CD14-positive monocyte (primary cell): ENCODE measurements around the gene KLK12. TPM values are rescaled to one million over a fixed set of nuclear protein-coding genes. Genes with fewer than 3 reads are reported as not detected.

Source experiments
- DNase-seq, 3 donors: peaks; one replicate each; pipeline ENCODE4 v3.0.0-alpha.2; 2011 to 2022
- H2AFZ ChIP-seq: 2 replicates; pipeline ENCODE4 v1.6.0; 2012; ENCODE audit warnings: mild to moderate bottlenecking, low read depth, low read length, inconsistent platforms; ENCODE audit not compliant: insufficient read depth, poor library complexity, severe bottlenecking
- H3K27ac ChIP-seq, 2 donors: 1 replicate in 1 of 2; 2 replicates in 1 of 2; pipeline ENCODE4 v1.5.1; 2012 to 2013; ENCODE audit warnings: low read length in 2 of 2, control low read depth in 1 of 2, inconsistent platforms in 1 of 2, low read depth in 1 of 2, mild to moderate bottlenecking in 1 of 2
- H3K27me3 ChIP-seq, 2 donors: one replicate each; pipeline versions ENCODE4 v1.6.0 to v1.6.1; 2011 to 2013; ENCODE audit warnings: low read length in 2 of 2; ENCODE audit not compliant: control insufficient read depth in 2 of 2, insufficient read depth in 2 of 2
- H3K36me3 ChIP-seq, 2 donors: replicated peaks in 1 of 2; 1 replicate in 1 of 2; 2 replicates in 1 of 2; pipeline versions ENCODE4 v1.5.1 to v1.6.1; 2012 to 2013; ENCODE audit warnings: low read length in 2 of 2, control low read depth in 1 of 2, inconsistent platforms in 1 of 2, mild to moderate bottlenecking in 1 of 2; ENCODE audit not compliant: insufficient read depth in 2 of 2, control insufficient read depth in 1 of 2
- H3K4me1 ChIP-seq, 2 donors: 1 replicate in 1 of 2; 2 replicates in 1 of 2; pipeline versions ENCODE4 v1.5.1 to v1.6.1; 2012 to 2013; ENCODE audit warnings: low read length in 2 of 2, control low read depth in 1 of 2, inconsistent platforms in 1 of 2, mild to moderate bottlenecking in 1 of 2, moderate library complexity in 1 of 2; ENCODE audit not compliant: insufficient read depth in 2 of 2, control insufficient read depth in 1 of 2
- H3K4me2 ChIP-seq: replicated peaks from 2 replicates; pipeline ENCODE3; 2012; ENCODE audit warnings: low read length, moderate library complexity, mild to moderate bottlenecking; ENCODE audit not compliant: poor library complexity, severe bottlenecking; ENCODE audit errors: extremely low read depth
- H3K4me3 ChIP-seq, 3 experiments: fragments of 200-600 bp in 1 of 3; sonication (generic) in 1 of 3; replicated peaks in 1 of 3; 1 replicate in 2 of 3; 2 replicates in 1 of 3; pipeline ENCODE4 v1.5.1; 2011 to 2013; ENCODE audit warnings: low read length in 3 of 3, mild to moderate bottlenecking in 3 of 3, control low read depth in 2 of 3, low read depth in 2 of 3, inconsistent platforms in 1 of 3, moderate library complexity in 1 of 3
- H3K79me2 ChIP-seq: 2 replicates; pipeline ENCODE4 v1.6.0; 2012; ENCODE audit warnings: mild to moderate bottlenecking, control low read depth, inconsistent platforms, low read length, moderate library complexity; ENCODE audit not compliant: insufficient read depth
- H3K9ac ChIP-seq: 2 replicates; pipeline ENCODE4 v1.6.0; 2017; ENCODE audit warnings: low read length, mild to moderate bottlenecking; ENCODE audit not compliant: insufficient read depth, poor library complexity, severe bottlenecking
- H3K9me3 ChIP-seq, 2 donors: replicated peaks in 1 of 2; 1 replicate in 1 of 2; 2 replicates in 1 of 2; pipeline versions ENCODE4 v1.5.1 to v1.6.1; 2012 to 2013; ENCODE audit warnings: low read length in 2 of 2, control low read depth in 1 of 2; ENCODE audit not compliant: control insufficient read depth in 1 of 2, insufficient read depth in 1 of 2
- H4K20me1 ChIP-seq: 2 replicates; pipeline ENCODE4 v1.6.0; 2012; ENCODE audit warnings: mild to moderate bottlenecking, low read length, control low read depth, moderate library complexity; ENCODE audit not compliant: insufficient read depth
- H3K27ac Mint-ChIP-seq, 7 donors: one replicate each; pipeline ENCODE4 v1.8.0; 2020; ENCODE audit warnings: mild to moderate bottlenecking in 7 of 7, mixed read lengths in 7 of 7, moderate library complexity in 6 of 7, inconsistent platforms in 2 of 7
- H3K27me3 Mint-ChIP-seq, 3 donors: one replicate each; pipeline ENCODE4 v1.8.0; 2021 to 2022; ENCODE audit warnings: low read depth in 3 of 3, mild to moderate bottlenecking in 3 of 3, mixed read lengths in 3 of 3, moderate library complexity in 3 of 3, inconsistent platforms in 1 of 3
- H3K36me3 Mint-ChIP-seq, 2 donors: one replicate each; pipeline ENCODE4 v1.8.0; 2020; ENCODE audit warnings: mixed read lengths in 2 of 2, inconsistent platforms in 1 of 2, mild to moderate bottlenecking in 1 of 2
- H3K4me1 Mint-ChIP-seq: one replicate; pipeline ENCODE4 v1.8.0; 2020; ENCODE audit warnings: mild to moderate bottlenecking, mixed read lengths
- H3K4me3 Mint-ChIP-seq, 2 donors: one replicate each; pipeline ENCODE4 v1.8.0; 2020; ENCODE audit warnings: mild to moderate bottlenecking in 2 of 2, mixed read lengths in 2 of 2, moderate library complexity in 1 of 2
- H3K9me3 Mint-ChIP-seq, 7 donors: one replicate each; pipeline ENCODE4 v1.8.0; 2020 to 2022; ENCODE audit warnings: mixed read lengths in 7 of 7, mild to moderate bottlenecking in 6 of 7, moderate library complexity in 6 of 7, inconsistent platforms in 2 of 7
- WGBS: methylation state at CpG from one replicate; pipeline ENCODE4 v1.1.5; 2013; ENCODE audit warnings: missing lambda C conversion rate; ENCODE audit not compliant: insufficient coverage; 5-methylcytosine and 5-hydroxymethylcytosine counted together
- intact Hi-C, 2 donors: fragments of 100-400 bp; cut with micrococcal nuclease; formaldehyde crosslinking; loops; one replicate each; pipeline versions ENCODE4 v1.15.0 to v1.15.1; 2023
- polyA plus RNA-seq, 3 donors: library from polyadenylated mRNA; depleted of rRNA in 1 of 3; unstranded in 2 of 3; stranded (reverse) in 1 of 3; fragments of 300-500 nt in 2 of 3; fragments of >200 nt in 1 of 3; fragmentation: Illumina TruSeq in 2 of 3; gene quantifications; 1 replicate in 2 of 3; 2 replicates in 1 of 3; pipeline ENCODE4 v1.2.3, GENCODE V29; 2012 to 2021
- TF ChIP-seq, protein P1 (sequence below): fragments of 200-600 bp; IDR thresholded peaks from one replicate; pipeline ENCODE4 v1.8.0; 2022; ENCODE audit warnings: antibody characterized with exemption, mild to moderate bottlenecking

KLK12 gene
- polyA plus RNA-seq, 3 donors, result not detected

DNA sequence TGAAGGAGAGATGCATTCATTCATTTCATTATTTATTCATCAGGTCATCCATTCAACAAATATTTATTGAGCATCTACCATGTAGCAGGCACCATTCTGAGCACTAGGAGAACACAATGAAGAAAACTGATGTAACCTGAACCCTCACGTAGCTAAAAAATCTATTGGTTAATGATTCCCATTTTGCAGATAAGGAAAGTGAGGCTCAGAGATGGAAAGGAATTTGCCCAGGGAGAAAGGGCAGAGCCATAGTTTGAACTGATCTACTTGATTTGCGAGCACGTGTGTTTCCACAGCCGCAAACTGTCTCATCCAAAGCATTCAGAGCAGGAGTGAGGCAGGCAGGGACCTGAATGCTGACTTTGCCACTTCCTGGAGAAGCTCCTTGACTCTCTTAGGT is 36.1 kb downstream of the KLK12 start:
- Histone ChIP-seq H3K4me3 (no peak overlapping the region), H3K4me2 (no peak overlapping the region), H3K27me3 (peaks cover 0 to 5% of the 10 kb centered on the region in 2 donors), H4K20me1 (no peaks in the 10 kb centered on the region), H3K36me3 (no peaks in the 10 kb centered on the region), H3K79me2 (no peaks in the 10 kb centered on the region), H3K9me3 (peaks cover 5 to 9% of the 10 kb centered on the region in 2 donors), H3K4me1 (no peaks in the 10 kb centered on the region), H3K27ac (no peak overlapping the region), H2AFZ (no peak overlapping the region), H3K9ac (no peak overlapping the region)
- H3K27me3 Mint-ChIP-seq, result peaks cover 10 to 45% (median 31%) of the 10 kb centered on the region in 3 donors
- no peak overlapping the region for H3K27ac Mint-ChIP-seq
- WGBS, result 88% methylated on average over 4 of the region's 4 CpGs
- intact Hi-C loops, result no loop called here
- H3K4me3 Mint-ChIP-seq, result no peak overlapping the region
- H3K4me1 Mint-ChIP-seq, result peaks cover 4% of the 10 kb centered on the region
- no peaks in the 10 kb centered on the region for H3K36me3 Mint-ChIP-seq
- peaks cover 4 to 19% (median 13%) of the 10 kb centered on the region in 7 donors for H3K9me3 Mint-ChIP-seq
- DNase-seq, result no peak
- TF ChIP-seq, protein P1, sequence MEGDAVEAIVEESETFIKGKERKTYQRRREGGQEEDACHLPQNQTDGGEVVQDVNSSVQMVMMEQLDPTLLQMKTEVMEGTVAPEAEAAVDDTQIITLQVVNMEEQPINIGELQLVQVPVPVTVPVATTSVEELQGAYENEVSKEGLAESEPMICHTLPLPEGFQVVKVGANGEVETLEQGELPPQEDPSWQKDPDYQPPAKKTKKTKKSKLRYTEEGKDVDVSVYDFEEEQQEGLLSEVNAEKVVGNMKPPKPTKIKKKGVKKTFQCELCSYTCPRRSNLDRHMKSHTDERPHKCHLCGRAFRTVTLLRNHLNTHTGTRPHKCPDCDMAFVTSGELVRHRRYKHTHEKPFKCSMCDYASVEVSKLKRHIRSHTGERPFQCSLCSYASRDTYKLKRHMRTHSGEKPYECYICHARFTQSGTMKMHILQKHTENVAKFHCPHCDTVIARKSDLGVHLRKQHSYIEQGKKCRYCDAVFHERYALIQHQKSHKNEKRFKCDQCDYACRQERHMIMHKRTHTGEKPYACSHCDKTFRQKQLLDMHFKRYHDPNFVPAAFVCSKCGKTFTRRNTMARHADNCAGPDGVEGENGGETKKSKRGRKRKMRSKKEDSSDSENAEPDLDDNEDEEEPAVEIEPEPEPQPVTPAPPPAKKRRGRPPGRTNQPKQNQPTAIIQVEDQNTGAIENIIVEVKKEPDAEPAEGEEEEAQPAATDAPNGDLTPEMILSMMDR, result no peak

- Histone ChIP-seq H4K20me1 (no peaks in the 10 kb centered on the region), H2AFZ (no peak overlapping the region), H3K9me3 (peaks cover 5 to 9% of the 10 kb centered on the region in 2 donors), H3K4me1 (no peaks in the 10 kb centered on the region), H3K9ac (no peak overlapping the region), H3K27me3 (peaks cover 0 to 5% of the 10 kb centered on the region in 2 donors), H3K79me2 (no peaks in the 10 kb centered on the region), H3K4me3 (no peak overlapping the region), H3K27ac (no peak overlapping the region), H3K36me3 (no peaks in the 10 kb centered on the region), H3K4me2 (no peak overlapping the region)
- Mint-ChIP-seq H3K27ac (no peak overlapping the region), H3K9me3 (peaks cover 4 to 19% (median 13%) of the 10 kb centered on the region in 7 donors), H3K36me3 (no peaks in the 10 kb centered on the region), H3K27me3 (peaks cover 10 to 40% (median 31%) of the 10 kb centered on the region in 3 donors), H3K4me3 (no peak overlapping the region), H3K4me1 (peaks cover 4% of the 10 kb centered on the region)
- intact Hi-C loops, result no loop called here
- WGBS, result 50% methylated on average over 2 of the region's 5 CpGs
- TF ChIP-seq, protein P1, result no peak
- DNase-seq, result no peak
These were observed 36.7 kb downstream of the KLK12 start for GRCh38 chr19:50998061-50998460.
